EH (cell line): Measurements from ENCODE around the gene CLN3.
"Not testable (repeated sequence)": the region's sequence is repeated elsewhere in the genome, so short reads cannot be mapped to it uniquely, and the experiment has no call there.

Source experiments
- DNase-seq: peaks from one replicate; pipeline ENCODE4 v3.0.0-alpha.2; 2015; ENCODE audit warnings: low read depth

The CLN3 gene

GRCh38 chr16:28494121-28494851 lies 2.4 kb upstream of the CLN3 start, which contains the start of gene APOBR:
APOBR (plus strand) TSS chr16:28494643; CDS start chr16:28494682, 39 bp downstream.
- DNase-seq = no peak

GRCh38 chr16:28492511-28492910 lies 637 bp upstream of the CLN3 start:
- DNase-seq = no peak

- DNase-seq = peak; percentile 42
Measured at GRCh38 chr16:28491230-28491969, 474 bp downstream of the CLN3 start.

- no peak for DNase-seq
Measured at GRCh38 chr16:28486266-28486665, 5.6 kb downstream of the CLN3 start.

- not testable (repeated sequence) for DNase-seq
Measured at GRCh38 chr16:28483361-28483760, 8.5 kb downstream of the CLN3 start.

- no peak for DNase-seq
Measured at GRCh38 chr16:28482026-28482425, 9.8 kb downstream of the CLN3 start.

GRCh38 chr16:28478506-28479180 lies 13.2 kb downstream of the CLN3 start:
- no peak for DNase-seq

GRCh38 chr16:28477311-28477920 lies 14.5 kb downstream of the CLN3 start:
- no peak for DNase-seq

GRCh38 chr16:28475221-28475620 lies 16.7 kb downstream of the CLN3 start:
- DNase-seq = no peak

- peak; percentile 27 for DNase-seq
Measured at GRCh38 chr16:28473714-28474265, 18.1 kb downstream of the CLN3 start.

- not testable (repeated sequence) for DNase-seq
Measured at GRCh38 chr16:28447081-28447480, 44.8 kb downstream of the CLN3 start.

- not testable (repeated sequence) for DNase-seq
Measured at GRCh38 chr16:28446388-28446787, 45.5 kb downstream of the CLN3 start.

- not testable (repeated sequence) for DNase-seq
Measured at GRCh38 chr16:28443943-28444342, 47.9 kb downstream of the CLN3 start.

- DNase-seq = not testable (repeated sequence)
Measured at GRCh38 chr16:28438899-28439298, 53.0 kb downstream of the CLN3 start.

- DNase-seq = not testable (repeated sequence)
Measured at GRCh38 chr16:28435340-28435739, 56.5 kb downstream of the CLN3 start.
